ENCODE measurements around the gene PC. TPM values are rescaled to one million over a fixed set of nuclear protein-coding genes. Genes with fewer than 3 reads are reported as not detected.

Gene PC
- total RNA-seq, 2 experiments from 2014 or later, result 8.8 to 10.1 TPM

DNA sequence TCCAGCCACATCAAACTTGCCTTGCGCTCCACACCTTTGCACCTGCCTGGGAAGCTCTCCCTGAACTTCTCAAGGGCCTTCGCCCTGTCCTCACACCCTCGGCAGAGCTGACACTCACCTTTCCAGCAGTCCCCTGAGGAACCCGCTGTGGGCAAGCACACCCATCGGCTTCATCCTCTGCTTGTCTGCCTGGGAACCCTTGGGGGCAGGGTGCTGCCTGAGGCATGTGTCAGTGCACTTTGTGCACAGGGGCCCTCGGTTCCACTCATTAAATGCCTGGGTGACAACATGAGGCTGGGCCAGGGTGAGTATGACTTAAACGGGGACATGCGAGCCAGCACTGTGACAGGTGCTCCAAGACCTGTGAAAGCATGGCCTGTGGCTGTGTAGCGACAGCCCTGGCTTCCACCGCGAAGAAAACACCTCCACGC is 103.9 kb downstream of the PC start:
- no peaks in the 10 kb centered on the region for H3K9me3 Mint-ChIP-seq
- POLR2A ChIA-PET, result interaction anchor here (1.1 kb wide), 1 partner anchor 177 kb away, joined by 3 read pairs; the partner anchor contains the start of gene RBM4B
- H3K36me3 Mint-ChIP-seq (ENCODE audit: low read depth), result peaks cover 2% of the 10 kb centered on the region
- CTCF ChIA-PET, result interaction anchor here (0.8 to 3.3 kb wide), 4 partner anchors 9 to 176 kb away, joined by 3 to 27 read pairs (median 6); partner anchors contain the start of gene RCE1
- no peaks in the 10 kb centered on the region for H3K27me3 Mint-ChIP-seq
- H3K27ac Mint-ChIP-seq, result peak overlapping the region; percentile 28
- H3K4me3 Mint-ChIP-seq, result no peak overlapping the region
- DNase-seq, result no peak
- H3K4me1 Mint-ChIP-seq, result peaks cover 32% of the 10 kb centered on the region

DNA sequence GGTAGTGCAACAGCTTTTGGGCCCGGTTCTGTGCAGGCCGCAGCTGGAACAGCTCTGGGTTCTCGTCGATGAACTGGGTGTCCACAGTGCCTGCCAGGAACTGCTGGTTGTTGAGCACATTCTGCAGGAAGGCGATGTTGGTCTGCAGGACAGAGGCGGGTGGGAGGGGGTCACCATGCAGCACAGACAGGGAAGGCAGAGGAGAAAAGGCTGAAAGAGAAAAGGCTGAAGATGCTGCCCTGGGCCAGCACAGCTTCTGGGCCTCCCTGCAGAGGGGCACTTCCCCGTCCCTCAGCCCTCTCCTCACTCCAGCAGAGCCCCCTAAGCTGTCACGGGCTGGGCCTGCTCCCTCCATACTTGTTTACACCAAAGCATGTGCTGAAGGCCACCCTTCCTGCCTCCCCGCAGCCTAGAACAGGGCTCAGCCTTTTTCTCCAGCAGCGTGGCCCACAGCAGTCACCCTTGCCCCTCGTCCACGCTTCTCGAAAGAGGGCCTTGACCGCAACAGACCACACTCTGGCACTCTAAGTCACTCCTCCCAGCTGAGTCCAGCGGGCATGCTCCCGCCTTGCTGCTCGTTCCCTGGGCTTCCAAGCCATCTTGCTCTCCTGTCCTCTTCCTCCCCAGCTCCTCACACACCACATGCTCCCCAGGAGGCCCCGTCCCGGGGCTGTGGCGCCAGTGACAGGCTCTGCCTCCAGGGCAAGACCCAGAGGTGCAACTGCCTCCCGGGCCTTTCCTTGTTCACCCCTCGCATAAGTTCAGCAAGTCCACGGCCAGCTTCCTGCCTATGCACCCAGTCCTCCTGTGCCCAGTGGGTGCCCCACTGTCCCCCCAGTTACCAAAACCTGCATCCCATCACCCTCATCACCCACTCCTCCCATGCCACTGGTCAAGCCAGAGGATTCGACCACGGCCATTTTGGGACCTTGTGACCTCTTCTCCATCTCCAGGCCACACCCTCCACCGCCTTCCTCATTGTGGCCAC is 104.6 kb downstream of the PC start:
- ChIA-PET POLR2A (interaction anchor here (1.1 kb wide), 1 partner anchor 176 kb away, joined by 3 read pairs; the partner anchor contains the start of gene RBM4B), CTCF (interaction anchor here (0.8 to 3.3 kb wide), 4 partner anchors 9 to 175 kb away, joined by 3 to 27 read pairs (median 6); partner anchors contain the start of gene RCE1)
- Mint-ChIP-seq H3K27me3 (no peaks in the 10 kb centered on the region), H3K4me1 (peaks cover 32% of the 10 kb centered on the region), H3K36me3 (ENCODE audit: low read depth) (no peaks in the 10 kb centered on the region), H3K27ac (peak overlapping the region; percentile 28), H3K4me3 (no peak overlapping the region), H3K9me3 (no peaks in the 10 kb centered on the region)
- DNase-seq, result no peak

DNA sequence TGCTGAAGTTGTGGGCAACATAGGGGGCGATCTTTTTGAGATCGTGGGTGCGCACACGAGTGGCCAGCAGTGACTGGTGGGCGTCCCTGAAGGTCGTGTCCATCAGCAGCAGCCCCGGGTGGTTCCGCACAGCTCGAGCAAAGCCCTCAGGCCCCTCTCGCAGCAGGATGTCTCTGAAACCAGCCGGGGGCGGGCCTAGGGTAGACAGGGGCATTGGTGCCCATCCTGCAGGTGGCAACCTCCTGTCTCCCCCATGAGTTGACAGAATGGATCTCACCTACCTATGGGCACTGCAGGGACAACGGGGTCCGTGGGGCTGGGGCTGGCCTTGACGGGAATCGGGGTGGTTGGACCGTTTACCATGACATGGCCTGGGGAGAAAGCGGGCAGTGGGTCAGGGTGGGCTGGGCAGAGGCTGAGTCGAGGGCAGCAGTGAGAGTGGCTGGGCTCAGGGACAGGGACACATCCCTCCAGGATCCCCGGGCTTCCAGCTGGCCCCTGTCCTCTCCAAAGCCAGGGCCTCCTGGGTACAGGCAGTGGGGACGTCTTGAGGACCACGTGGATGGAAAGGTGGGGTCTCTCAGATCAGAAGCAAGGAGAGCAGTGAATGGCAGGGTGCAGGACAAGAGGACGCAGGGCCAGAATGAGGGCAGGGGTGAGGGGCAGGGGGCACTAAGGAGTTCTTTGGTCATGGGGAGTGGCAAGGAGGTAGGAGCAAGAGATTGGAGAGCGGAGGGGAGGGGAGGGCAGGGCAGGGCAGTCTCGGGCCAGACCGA is 105.5 kb downstream of the PC start:
- POLR2A ChIA-PET, result no interaction called here
- CTCF ChIA-PET, result interaction anchor here (1.1 to 1.4 kb wide), 3 partner anchors 9 to 89 kb away, joined by 3 to 7 read pairs (median 3); partner anchors contain the start of gene RCE1
- Mint-ChIP-seq H3K27ac (no peak overlapping the region), H3K27me3 (no peaks in the 10 kb centered on the region), H3K9me3 (no peaks in the 10 kb centered on the region), H3K4me3 (no peak overlapping the region), H3K36me3 (ENCODE audit: low read depth) (peaks cover 2% of the 10 kb centered on the region), H3K4me1 (peaks cover 32% of the 10 kb centered on the region)
- no peak for DNase-seq

DNA sequence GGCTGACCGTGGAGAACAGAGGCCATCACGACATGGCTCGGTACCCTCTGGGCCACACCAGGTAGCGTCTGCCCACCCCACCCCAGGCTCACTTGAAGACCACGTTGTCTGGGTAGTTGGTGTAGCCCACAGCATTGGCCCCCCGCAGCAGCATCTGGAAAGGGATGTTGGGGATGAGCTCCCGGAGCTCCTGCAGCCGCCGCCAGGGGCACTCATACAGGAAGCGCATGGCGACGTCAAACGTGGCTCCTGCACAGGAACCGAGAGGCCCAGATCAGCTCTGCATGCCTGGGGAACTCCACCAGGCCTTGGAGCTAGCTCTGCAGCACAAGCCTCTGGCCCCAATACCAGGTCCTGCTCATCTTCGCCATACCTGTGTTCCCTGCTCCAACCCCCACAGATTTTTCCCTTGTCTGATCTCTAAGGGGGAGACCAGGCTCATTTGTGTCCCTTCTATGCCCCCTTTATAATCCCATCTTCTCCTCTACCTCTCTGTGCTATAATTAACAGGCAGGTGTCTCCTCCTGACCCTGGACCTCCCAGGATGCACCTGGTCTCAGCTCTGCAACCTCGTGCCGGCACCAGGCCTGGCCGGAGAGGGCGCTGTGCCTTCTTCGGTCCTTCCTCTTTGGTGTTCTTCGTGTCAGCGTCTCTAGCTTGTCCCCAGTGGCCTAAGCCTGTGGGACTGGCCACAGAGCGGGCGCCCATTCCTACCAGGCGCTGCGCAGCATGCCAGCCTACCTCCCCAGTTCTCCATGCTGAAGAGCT is 106.3 kb downstream of the PC start:
- Mint-ChIP-seq H3K9me3 (no peaks in the 10 kb centered on the region), H3K36me3 (ENCODE audit: low read depth) (peaks cover 2% of the 10 kb centered on the region), H3K27ac (peak overlapping the region; percentile 76), H3K4me1 (peaks cover 32% of the 10 kb centered on the region), H3K4me3 (no peak overlapping the region), H3K27me3 (no peaks in the 10 kb centered on the region)
- ChIA-PET CTCF (interaction anchor here (0.5 to 1.4 kb wide), 5 partner anchors 8 to 1820 kb away, joined by 3 to 7 read pairs (median 3); partner anchors contain the start of gene RCE1), POLR2A (no interaction called here)
- DNase-seq, result peak; percentile 33

DNA sequence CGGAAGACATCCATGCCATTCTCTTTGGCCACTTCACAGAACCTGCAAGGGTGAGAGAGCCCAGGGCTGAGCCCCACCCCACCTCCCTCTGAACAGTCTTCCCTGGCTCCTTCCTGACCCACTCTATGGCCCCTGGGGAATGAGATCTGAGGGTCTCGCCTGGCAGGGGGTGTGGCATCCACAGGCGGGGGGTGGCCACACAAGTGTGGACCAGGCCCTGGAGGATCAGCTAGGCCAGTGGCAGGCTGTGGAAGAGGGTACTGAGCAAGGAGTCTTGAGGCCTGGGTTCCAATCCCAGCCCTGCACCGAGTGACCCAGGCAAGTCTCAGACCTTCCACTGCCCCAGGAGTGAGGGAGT is 107.0 kb downstream of the PC start:
- CTCF ChIA-PET, result interaction anchor here (0.6 to 1.4 kb wide), 2 partner anchors 8 to 828 kb away, joined by 4 to 7 read pairs; partner anchors contain the start of gene RCE1
- Mint-ChIP-seq H3K27me3 (no peaks in the 10 kb centered on the region), H3K4me3 (no peak overlapping the region), H3K36me3 (ENCODE audit: low read depth) (peaks cover 2% of the 10 kb centered on the region), H3K27ac (peak overlapping the region; percentile 66), H3K4me1 (peaks cover 34% of the 10 kb centered on the region), H3K9me3 (no peaks in the 10 kb centered on the region)
- no peak for DNase-seq
- POLR2A ChIA-PET, result no interaction called here

DNA sequence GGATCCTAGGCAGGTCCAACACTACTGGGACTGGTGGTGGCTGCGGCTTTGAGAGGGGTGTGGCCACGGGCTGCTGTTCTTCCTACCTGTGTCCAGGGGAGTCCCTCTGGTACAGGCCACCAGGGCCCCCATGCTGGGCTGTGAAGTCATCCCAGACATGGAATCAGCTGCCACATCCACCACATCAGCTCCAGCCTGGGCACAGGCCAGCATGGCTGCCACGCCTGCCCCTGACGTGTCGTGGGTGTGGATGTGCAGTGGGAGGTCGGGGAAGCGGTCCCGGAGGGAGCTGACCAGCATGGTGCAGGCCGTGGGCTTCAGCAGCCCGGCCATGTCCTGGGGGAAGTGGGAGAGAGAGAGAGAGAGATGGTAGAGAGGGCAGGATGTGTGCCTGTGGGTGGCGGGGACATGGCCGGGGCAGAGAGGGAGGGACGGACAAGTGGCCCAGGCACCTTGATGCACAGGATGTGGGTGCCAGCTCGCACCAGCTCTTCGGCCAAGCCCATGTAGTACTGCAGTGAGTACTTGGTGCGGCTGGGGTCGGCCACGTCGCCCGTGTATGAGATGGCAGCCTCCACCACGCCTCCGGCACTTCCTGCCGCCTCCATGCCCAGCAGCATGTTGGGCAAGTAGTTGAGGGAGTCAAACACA is 107.5 kb downstream of the PC start:
- Mint-ChIP-seq H3K27ac (peak overlapping the region; percentile 66), H3K4me3 (no peak overlapping the region), H3K4me1 (peaks cover 32% of the 10 kb centered on the region), H3K27me3 (no peaks in the 10 kb centered on the region), H3K36me3 (ENCODE audit: low read depth) (peaks cover 2% of the 10 kb centered on the region), H3K9me3 (no peaks in the 10 kb centered on the region)
- ChIA-PET POLR2A (no interaction called here), CTCF (interaction anchor here (0.8 kb wide), 1 partner anchor 10 kb away, joined by 3 read pairs; no protein-coding TSS in a partner anchor)
- DNase-seq, result no peak

DNA sequence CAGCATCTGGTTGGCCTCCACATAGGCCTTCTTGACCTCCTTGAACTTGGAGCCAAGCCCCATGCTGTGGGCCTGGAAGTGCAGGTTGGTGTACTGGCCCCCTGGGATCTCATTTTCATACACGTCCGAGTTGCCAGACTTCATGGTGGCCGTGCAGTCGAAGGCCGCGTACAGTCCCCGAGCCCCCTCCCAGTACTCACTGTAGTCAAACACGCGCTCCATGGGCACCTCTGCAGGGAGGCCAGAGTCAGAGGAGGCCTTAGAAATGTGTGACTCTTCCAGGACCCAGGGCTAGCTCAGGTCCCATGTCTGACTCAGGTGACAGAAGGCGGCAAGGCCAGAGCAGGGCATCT is 108.0 kb downstream of the PC start:
- no peak for DNase-seq
- ChIA-PET CTCF (interaction anchor here (0.8 kb wide), 1 partner anchor 11 kb away, joined by 3 read pairs; no protein-coding TSS in a partner anchor), POLR2A (no interaction called here)
- Mint-ChIP-seq H3K36me3 (ENCODE audit: low read depth) (peaks cover 4% of the 10 kb centered on the region), H3K27me3 (no peaks in the 10 kb centered on the region), H3K9me3 (no peaks in the 10 kb centered on the region), H3K4me1 (peaks cover 32% of the 10 kb centered on the region), H3K27ac (peak overlapping the region; percentile 28), H3K4me3 (no peak overlapping the region)

DNA sequence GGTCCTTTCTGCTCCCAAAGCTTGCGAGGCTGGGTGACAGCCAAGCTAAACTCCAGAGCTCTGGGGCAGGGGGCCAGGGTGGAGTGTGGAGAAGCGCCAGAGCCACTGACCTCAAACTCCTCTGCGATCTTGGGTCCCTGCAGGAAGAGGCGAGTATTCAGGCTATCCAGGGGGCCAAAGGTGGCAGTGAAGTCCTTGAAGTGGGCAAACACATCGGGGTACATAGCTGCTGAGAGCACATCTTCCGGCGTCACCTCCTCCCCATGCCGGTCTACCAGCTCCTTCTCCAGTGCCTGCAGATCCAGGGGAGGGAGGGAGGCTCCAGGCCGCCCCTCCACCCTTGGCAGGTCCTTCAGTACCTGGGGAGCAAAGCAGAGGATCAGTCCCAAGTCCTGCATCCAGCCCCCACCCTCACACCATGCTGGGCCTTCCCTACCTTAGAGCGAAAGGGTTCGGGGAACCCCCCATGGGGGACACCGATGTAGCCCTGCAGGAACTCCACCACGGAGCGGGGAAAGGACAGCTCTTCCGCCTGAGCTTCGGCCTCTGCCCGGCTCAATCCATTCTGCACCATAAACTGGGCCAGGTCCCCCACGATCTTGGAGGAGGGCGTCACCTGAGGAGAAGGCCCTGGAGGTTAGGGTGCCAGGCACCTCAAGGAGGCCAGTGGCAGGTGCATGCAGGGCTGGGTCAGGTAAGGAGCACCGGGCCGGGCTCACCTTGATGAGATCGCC is 108.5 kb downstream of the PC start:
- ChIA-PET CTCF (interaction anchor here (1.5 kb wide), 1 partner anchor 11 kb away, joined by 3 read pairs; no protein-coding TSS in a partner anchor), POLR2A (no interaction called here)
- no peak for DNase-seq
- Mint-ChIP-seq H3K27ac (no peak overlapping the region), H3K4me1 (peaks cover 35% of the 10 kb centered on the region), H3K9me3 (no peaks in the 10 kb centered on the region), H3K27me3 (no peaks in the 10 kb centered on the region), H3K36me3 (ENCODE audit: low read depth) (peaks cover 7% of the 10 kb centered on the region), H3K4me3 (no peak overlapping the region)

DNA sequence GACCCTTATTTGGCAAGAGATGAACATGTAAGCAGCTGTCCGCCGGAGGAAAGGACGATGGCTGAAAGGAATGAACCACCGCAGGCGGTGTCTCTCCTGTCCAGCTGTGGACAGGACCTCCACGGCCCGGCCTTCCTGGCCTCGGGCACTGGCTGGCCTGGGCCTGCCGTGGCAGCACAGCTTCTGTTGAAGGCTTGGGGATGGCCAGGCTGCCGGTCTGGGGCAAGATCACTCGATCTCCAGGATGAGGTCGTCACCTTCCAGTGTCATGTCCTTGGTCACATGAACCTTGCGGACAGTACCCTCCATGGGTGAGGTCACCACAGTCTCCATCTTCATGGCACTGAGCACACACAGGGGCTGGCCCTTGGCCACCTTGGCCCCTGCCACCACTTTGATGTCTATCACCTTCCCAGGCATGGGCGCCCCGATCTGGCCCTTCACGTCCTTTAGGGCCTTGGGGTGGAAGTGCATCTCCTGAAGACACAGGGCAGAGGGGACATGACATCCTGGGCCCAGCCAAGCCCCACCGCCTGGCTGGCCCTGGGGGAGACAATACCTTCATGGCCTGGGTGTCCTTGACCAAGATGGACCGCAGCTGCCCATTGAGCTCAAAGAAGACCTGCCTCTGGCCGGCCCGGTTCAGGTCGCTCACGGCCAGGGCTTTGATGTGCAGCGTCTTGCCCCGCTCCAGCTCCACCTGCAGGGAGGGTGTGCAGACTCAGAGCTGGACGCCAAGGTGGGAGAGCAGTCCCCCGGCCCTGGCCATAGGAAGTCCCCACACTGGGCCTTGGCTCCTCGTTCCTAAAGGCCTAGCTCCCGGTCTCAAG is 109.3 kb downstream of the PC start:
- no peaks in the 10 kb centered on the region for H3K27me3 Mint-ChIP-seq
- no peak overlapping the region for H3K27ac Mint-ChIP-seq
- POLR2A ChIA-PET, result no interaction called here
- DNase-seq, result no peak
- peaks cover 7% of the 10 kb centered on the region for H3K36me3 Mint-ChIP-seq (ENCODE audit: low read depth)
- CTCF ChIA-PET, result interaction anchor here (1.5 kb wide), 1 partner anchor 10 kb away, joined by 3 read pairs; no protein-coding TSS in a partner anchor
- H3K4me3 Mint-ChIP-seq, result no peak overlapping the region
- H3K9me3 Mint-ChIP-seq, result no peaks in the 10 kb centered on the region
- H3K4me1 Mint-ChIP-seq, result peaks cover 37% of the 10 kb centered on the region

DNA sequence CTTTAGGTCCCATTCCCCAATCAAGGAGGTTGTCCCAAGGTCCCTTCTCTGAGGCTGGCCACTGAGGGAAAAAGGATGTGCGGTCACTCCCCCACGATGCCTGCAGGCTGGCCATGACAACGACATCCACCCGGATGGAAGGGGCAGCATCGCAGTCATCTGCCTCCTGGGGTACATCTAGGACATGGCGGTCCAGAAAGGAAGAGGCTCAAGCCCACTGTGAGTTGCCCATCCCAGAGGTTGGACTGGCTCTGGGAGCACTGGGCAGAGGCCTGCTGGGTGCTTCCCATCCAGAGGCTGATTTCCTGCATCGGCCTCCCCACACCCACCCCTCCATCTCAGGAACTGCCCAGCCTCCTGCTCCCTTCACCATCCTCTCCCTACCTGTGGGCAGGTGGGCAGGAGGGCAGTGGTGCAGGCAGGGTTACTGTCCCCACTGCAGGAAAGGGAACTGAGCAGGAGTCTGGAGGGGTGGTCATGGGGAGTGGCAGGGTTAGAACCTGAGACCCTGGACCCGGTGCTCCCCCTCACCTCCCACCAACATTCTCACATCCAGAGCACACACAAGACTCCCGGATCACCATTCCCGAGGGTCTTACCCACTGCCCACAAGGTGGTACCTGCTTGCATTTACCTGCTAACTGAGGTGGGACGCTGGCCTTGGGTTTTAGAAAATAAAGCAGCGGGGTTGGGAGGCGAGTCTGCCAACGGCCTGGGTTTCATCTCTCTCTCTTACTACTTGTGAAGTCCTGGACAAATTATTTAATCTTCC is 110.5 kb downstream of the PC start:
- ChIA-PET CTCF (no interaction called here), POLR2A (no interaction called here)
- Mint-ChIP-seq H3K4me3 (no peak overlapping the region), H3K9me3 (no peaks in the 10 kb centered on the region), H3K27ac (no peak overlapping the region), H3K4me1 (peaks cover 36% of the 10 kb centered on the region), H3K36me3 (ENCODE audit: low read depth) (peaks cover 7% of the 10 kb centered on the region), H3K27me3 (no peaks in the 10 kb centered on the region)
- DNase-seq, result no peak
